T-helper 17 cell (primary cell): ENCODE results near the gene ALPL. TPM values are rescaled to one million over a fixed set of nuclear protein-coding genes. Genes with fewer than 3 reads are reported as not detected.

Source experiments
- ATAC-seq: fragments of 150-1000 bp; cut with Tn5 transposase; 2 replicates; pipeline ENCODE4 v1.10.0; 2021; ENCODE audit warnings: mild to moderate bottlenecking, moderate library complexity
- DNase-seq, 3 donors: peaks; one replicate each; pipeline versions ENCODE4 v3.0.0 to v3.0.0-alpha.2; 2020 to 2021
- H3K9me3 ChIP-seq: one replicate; pipeline ENCODE4 v1.7.0; 2013; ENCODE audit warnings: low read length, mild to moderate bottlenecking; ENCODE audit not compliant: control insufficient read depth, poor library complexity, severe bottlenecking
- H3K27ac Mint-ChIP-seq: one replicate; pipeline ENCODE4 v1.8.0; 2022; ENCODE audit warnings: mild to moderate bottlenecking, moderate library complexity, mixed read lengths
- H3K27me3 Mint-ChIP-seq: one replicate; pipeline ENCODE4 v1.8.0; 2022; ENCODE audit warnings: mixed read lengths
- H3K36me3 Mint-ChIP-seq: one replicate; pipeline ENCODE4 v1.8.0; 2022; ENCODE audit warnings: low read depth, mixed read lengths
- H3K4me1 Mint-ChIP-seq: one replicate; pipeline ENCODE4 v1.8.0; 2022; ENCODE audit warnings: mild to moderate bottlenecking, mixed read lengths
- H3K4me3 Mint-ChIP-seq: one replicate; pipeline ENCODE4 v1.8.0; 2022; ENCODE audit warnings: mild to moderate bottlenecking, moderate library complexity, mixed read lengths
- total RNA-seq, 4 donors: library from RNA in 2 of 4; stranded (reverse) in 2 of 4; gene quantifications; one replicate each; pipeline ENCODE4 v1.2.3 and lab custom pipeline; 2022 to 2026

ALPL gene
- total RNA-seq, 2 donors from 2014 or later: not detected

GRCh38 chr1:21621761-21622436 is 112.7 kb downstream of the ALPL start:
- Mint-ChIP-seq H3K27me3 (peaks cover 37% of the 10 kb centered on the region), H3K27ac (no peak overlapping the region), H3K4me1 (peaks cover 7% of the 10 kb centered on the region), H3K4me3 (peak overlapping the region; percentile 63), H3K36me3 (peaks cover 2% of the 10 kb centered on the region)
- no peaks in the 10 kb centered on the region for H3K9me3 ChIP-seq
- DNase-seq: no peak
- no peak for ATAC-seq

GRCh38 chr1:21622466-21623315 is 113.5 kb downstream of the ALPL start:
- Mint-ChIP-seq H3K4me3 (peak overlapping the region; percentile 71), H3K27ac (no peak overlapping the region), H3K36me3 (peaks cover 2% of the 10 kb centered on the region), H3K4me1 (peaks cover 7% of the 10 kb centered on the region), H3K27me3 (peaks cover 37% of the 10 kb centered on the region)
- ATAC-seq (peak; percentile 84), DNase-seq (peak; percentile 39 to 48 (median 44))
- H3K9me3 ChIP-seq: no peaks in the 10 kb centered on the region

- Mint-ChIP-seq H3K36me3 (peaks cover 2% of the 10 kb centered on the region), H3K27ac (no peak overlapping the region), H3K27me3 (peaks cover 32% of the 10 kb centered on the region), H3K4me1 (peaks cover 7% of the 10 kb centered on the region), H3K4me3 (no peak overlapping the region)
- no peaks in the 10 kb centered on the region for H3K9me3 ChIP-seq
- ATAC-seq (no peak), DNase-seq (no peak)
Measured at GRCh38 chr1:21623410-21623961, 114.3 kb downstream of the ALPL start.

- Mint-ChIP-seq H3K4me3 (no peak overlapping the region), H3K27me3 (peaks cover 33% of the 10 kb centered on the region), H3K4me1 (peaks cover 7% of the 10 kb centered on the region), H3K27ac (no peak overlapping the region), H3K36me3 (peaks cover 2% of the 10 kb centered on the region)
- ATAC-seq (no peak), DNase-seq (no peak)
- H3K9me3 ChIP-seq: no peaks in the 10 kb centered on the region
Measured at GRCh38 chr1:21624571-21625389, 115.6 kb downstream of the ALPL start.

GRCh38 chr1:21625390-21626190 is 116.4 kb downstream of the ALPL start:
- DNase-seq (no peak), ATAC-seq (no peak)
- Mint-ChIP-seq H3K4me1 (peaks cover 7% of the 10 kb centered on the region), H3K36me3 (peaks cover 2% of the 10 kb centered on the region), H3K4me3 (no peak overlapping the region), H3K27me3 (peaks cover 28% of the 10 kb centered on the region), H3K27ac (no peak overlapping the region)
- no peaks in the 10 kb centered on the region for H3K9me3 ChIP-seq

GRCh38 chr1:21626921-21627339 is 117.7 kb downstream of the ALPL start:
- Mint-ChIP-seq H3K27me3 (peaks cover 22% of the 10 kb centered on the region), H3K4me3 (no peak overlapping the region), H3K27ac (no peak overlapping the region), H3K4me1 (peaks cover 2% of the 10 kb centered on the region), H3K36me3 (peaks cover 3% of the 10 kb centered on the region)
- no peaks in the 10 kb centered on the region for H3K9me3 ChIP-seq
- DNase-seq: no peak
- ATAC-seq: no peak

Other genes with a start within 250 kb of the ALPL start
- gene ECE1, start 219.0 kb upstream of the ALPL start, total RNA-seq: 100 to 1,000 TPM; 116 to 117 TPM
- 10 to 100 TPM; 11.4 to 15.6 TPM for gene NBPF3, start 69.3 kb upstream of the ALPL start, total RNA-seq
- gene RAP1GAP, start 159.9 kb downstream of the ALPL start, total RNA-seq: under 1 TPM; 0.07 to 0.42 TPM